SK-N-SH treated with all-trans-retinoic acid at 6 μM for 48 hours (cell line): ENCODE data around the gene SERTM2.

Experiments
- ATAC-seq: fragments of 200-7000 bp; cut with Tn5 transposase; 3 replicates; pipeline ENCODE4 v1.9.1; 2020; ENCODE audit warnings: mild to moderate bottlenecking, moderate library complexity
- ARNTL ChIP-seq: fragments of 450-650 bp; formaldehyde crosslinking; IDR thresholded peaks from 2 replicates; pipeline ENCODE4 v1.5.0; 2020; ENCODE audit warnings: low read depth, mild to moderate bottlenecking, moderate library complexity, borderline replicate concordance
- BACH2 ChIP-seq: fragments of 250-450 bp; sonication (Bioruptor Pico); IDR thresholded peaks from 2 replicates; pipeline ENCODE4 v1.9.0; 2021; ENCODE audit warnings: mild to moderate bottlenecking, borderline replicate concordance
- CSDC2 ChIP-seq: fragments of 250-450 bp; sonication (Bioruptor Pico); IDR thresholded peaks from 2 replicates; pipeline ENCODE4 v1.5.0; 2020; ENCODE audit warnings: mild to moderate bottlenecking, moderate library complexity
- ESRRG ChIP-seq: fragments of 250-450 bp; sonication (Bioruptor Pico); IDR thresholded peaks from 2 replicates; pipeline ENCODE4 v1.6.1; 2021; ENCODE audit warnings: mild to moderate bottlenecking
- GLIS3 ChIP-seq: fragments of 250-450 bp; sonication (Bioruptor Pico); IDR thresholded peaks from 2 replicates; pipeline ENCODE4 v1.5.0; 2020; ENCODE audit warnings: mild to moderate bottlenecking, moderate library complexity
- ISL1 ChIP-seq: fragments of 250-450 bp; sonication (Bioruptor Pico); IDR thresholded peaks from 2 replicates; pipeline ENCODE4 v2.1.2; 2022; ENCODE audit warnings: mild to moderate bottlenecking, moderate library complexity
- OSR1 ChIP-seq: fragments of 250-450 bp; sonication (Bioruptor Pico); IDR thresholded peaks from 2 replicates; pipeline ENCODE4 v1.8.0; 2022; ENCODE audit warnings: moderate library complexity, mild to moderate bottlenecking, inconsistent platforms
- PPARA ChIP-seq: fragments of 250-450 bp; sonication (Bioruptor Pico); IDR thresholded peaks from 2 replicates; pipeline ENCODE4 v1.5.0; 2020; ENCODE audit warnings: mild to moderate bottlenecking, borderline replicate concordance
- SNAI2 ChIP-seq: fragments of 250-450 bp; sonication (Bioruptor Pico); IDR thresholded peaks from 2 replicates; pipeline ENCODE4 v1.5.0; 2020; ENCODE audit warnings: mild to moderate bottlenecking, moderate library complexity
- TCF4 ChIP-seq: fragments of 250-450 bp; sonication (Bioruptor Pico); IDR thresholded peaks from 2 replicates; pipeline ENCODE4 v1.8.0; 2021; ENCODE audit warnings: mild to moderate bottlenecking, moderate library complexity, borderline replicate concordance
- TOX ChIP-seq: fragments of 250-450 bp; sonication (Bioruptor Pico); IDR thresholded peaks from 2 replicates; pipeline ENCODE4 v1.8.0; 2021; ENCODE audit warnings: mild to moderate bottlenecking, moderate library complexity, borderline replicate concordance
- ZC3H10 ChIP-seq: fragments of 250-450 bp; sonication (Bioruptor Pico); IDR thresholded peaks from 2 replicates; pipeline ENCODE4 v1.5.1; 2021; ENCODE audit warnings: mild to moderate bottlenecking, moderate library complexity
- ZFP3 ChIP-seq: fragments of 250-450 bp; sonication (Bioruptor Pico); IDR thresholded peaks from 2 replicates; pipeline ENCODE4 v1.5.0; 2020; ENCODE audit warnings: mild to moderate bottlenecking, moderate library complexity
- ZFP30 ChIP-seq: fragments of 450-650 bp; formaldehyde crosslinking; IDR thresholded peaks from 2 replicates; pipeline ENCODE4 v1.5.0; 2022; ENCODE audit warnings: mild to moderate bottlenecking, moderate library complexity
- ZNF565 ChIP-seq: fragments of 450-650 bp; formaldehyde crosslinking; conservative IDR thresholded peaks from 2 replicates; pipeline ENCODE4 v1.5.0; 2020; ENCODE audit warnings: low read depth, mild to moderate bottlenecking, moderate library complexity
- ZNF8 ChIP-seq: fragments of 450-650 bp; formaldehyde crosslinking; IDR thresholded peaks from 2 replicates; pipeline ENCODE4 v1.5.0; 2020; ENCODE audit warnings: mild to moderate bottlenecking, moderate library complexity
- TF ChIP-seq, protein P1 (sequence below): fragments of 250-450 bp; sonication (Bioruptor Pico); IDR thresholded peaks from 2 replicates; pipeline ENCODE4 v1.5.0; 2020; ENCODE audit warnings: mild to moderate bottlenecking, moderate library complexity
- TF ChIP-seq, protein P2 (sequence below): fragments of 250-450 bp; sonication (Bioruptor Pico); IDR thresholded peaks from 2 replicates; pipeline ENCODE4 v1.8.0; 2021; ENCODE audit warnings: low read depth, mild to moderate bottlenecking, moderate library complexity, borderline replicate concordance
- TF ChIP-seq, protein P3 (sequence below): fragments of 250-450 bp; sonication (Bioruptor Pico); IDR thresholded peaks from 2 replicates; pipeline ENCODE4 v1.5.1; 2021; ENCODE audit warnings: mild to moderate bottlenecking, moderate library complexity

The SERTM2 gene

DNA sequence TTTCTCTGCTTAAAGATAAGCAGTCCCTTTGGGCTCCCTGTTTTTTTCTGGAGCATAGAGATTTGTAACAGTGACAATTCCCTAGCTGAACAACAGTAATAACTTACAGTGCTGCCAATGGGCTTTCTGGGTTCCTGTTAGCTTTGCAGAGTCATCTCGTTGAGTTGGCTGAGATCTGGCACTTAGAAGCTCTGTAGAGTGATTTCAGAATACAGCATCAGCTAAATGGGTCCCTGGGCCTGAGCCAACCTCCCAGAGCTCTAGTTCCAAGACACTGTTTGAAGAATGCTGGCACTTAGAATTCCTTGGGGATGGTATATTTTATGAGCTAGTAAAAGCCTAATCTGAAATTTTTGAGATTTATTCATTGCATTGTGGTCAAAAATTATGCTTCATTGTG, 43.5 kb upstream of the SERTM2 start:
- TF ChIP-seq ISL1 (CRISPR knock-in tag) = peak; percentile 96
- no peak for TF ChIP-seq ARNTL (CRISPR knock-in tag)
- ATAC-seq = no peak

DNA sequence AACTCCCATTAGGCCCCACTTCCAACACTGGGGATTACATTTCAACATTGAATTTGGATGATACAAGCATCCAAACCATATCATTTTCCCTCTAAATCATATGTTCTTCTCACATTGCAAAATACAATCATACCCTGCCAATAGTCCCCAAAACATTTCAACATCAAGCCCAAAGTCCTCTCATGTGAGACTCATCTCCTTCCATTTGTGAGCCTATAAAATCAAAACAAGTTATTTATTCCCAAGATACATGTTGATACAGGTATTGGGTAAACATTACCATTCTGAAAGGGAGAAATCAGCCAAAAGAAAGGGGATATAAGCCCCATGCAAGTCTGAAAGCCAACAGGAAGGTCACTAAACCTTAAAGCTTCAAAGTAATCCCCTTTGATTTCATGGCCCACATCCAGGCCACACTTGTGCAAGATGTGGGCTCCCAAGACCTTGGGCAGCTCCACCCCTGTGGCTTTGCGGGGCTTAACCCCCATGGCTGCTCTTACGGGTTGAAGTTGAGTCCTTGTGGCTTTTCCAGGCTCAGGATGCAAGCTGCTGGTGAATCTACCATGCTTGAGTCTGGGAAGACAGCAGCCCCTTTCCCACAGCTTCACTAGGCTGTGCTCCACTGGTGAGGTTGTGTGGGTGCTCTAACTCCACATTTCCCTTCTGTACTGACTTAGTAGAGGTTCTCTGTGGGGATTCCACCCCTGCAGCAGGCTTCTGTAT, 40.6 kb upstream of the SERTM2 start:
- ATAC-seq = no peak
- TF ChIP-seq ZNF565 (CRISPR knock-in tag) = no peak
- TF ChIP-seq, protein P1, sequence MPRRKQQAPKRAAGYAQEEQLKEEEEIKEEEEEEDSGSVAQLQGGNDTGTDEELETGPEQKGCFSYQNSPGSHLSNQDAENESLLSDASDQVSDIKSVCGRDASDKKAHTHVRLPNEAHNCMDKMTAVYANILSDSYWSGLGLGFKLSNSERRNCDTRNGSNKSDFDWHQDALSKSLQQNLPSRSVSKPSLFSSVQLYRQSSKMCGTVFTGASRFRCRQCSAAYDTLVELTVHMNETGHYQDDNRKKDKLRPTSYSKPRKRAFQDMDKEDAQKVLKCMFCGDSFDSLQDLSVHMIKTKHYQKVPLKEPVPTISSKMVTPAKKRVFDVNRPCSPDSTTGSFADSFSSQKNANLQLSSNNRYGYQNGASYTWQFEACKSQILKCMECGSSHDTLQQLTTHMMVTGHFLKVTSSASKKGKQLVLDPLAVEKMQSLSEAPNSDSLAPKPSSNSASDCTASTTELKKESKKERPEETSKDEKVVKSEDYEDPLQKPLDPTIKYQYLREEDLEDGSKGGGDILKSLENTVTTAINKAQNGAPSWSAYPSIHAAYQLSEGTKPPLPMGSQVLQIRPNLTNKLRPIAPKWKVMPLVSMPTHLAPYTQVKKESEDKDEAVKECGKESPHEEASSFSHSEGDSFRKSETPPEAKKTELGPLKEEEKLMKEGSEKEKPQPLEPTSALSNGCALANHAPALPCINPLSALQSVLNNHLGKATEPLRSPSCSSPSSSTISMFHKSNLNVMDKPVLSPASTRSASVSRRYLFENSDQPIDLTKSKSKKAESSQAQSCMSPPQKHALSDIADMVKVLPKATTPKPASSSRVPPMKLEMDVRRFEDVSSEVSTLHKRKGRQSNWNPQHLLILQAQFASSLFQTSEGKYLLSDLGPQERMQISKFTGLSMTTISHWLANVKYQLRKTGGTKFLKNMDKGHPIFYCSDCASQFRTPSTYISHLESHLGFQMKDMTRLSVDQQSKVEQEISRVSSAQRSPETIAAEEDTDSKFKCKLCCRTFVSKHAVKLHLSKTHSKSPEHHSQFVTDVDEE (CRISPR knock-in tag) = no peak
- no peak for TF ChIP-seq ZNF8 (CRISPR knock-in tag)
- TF ChIP-seq GLIS3 (CRISPR knock-in tag) = no peak
- TF ChIP-seq CSDC2 (CRISPR knock-in tag) = no peak
- no peak for TF ChIP-seq TCF4 (CRISPR knock-in tag)
- TF ChIP-seq SNAI2 (CRISPR knock-in tag) = no peak
- no peak for TF ChIP-seq ARNTL (CRISPR knock-in tag)
- no peak for TF ChIP-seq TOX (CRISPR knock-in tag)
- TF ChIP-seq, protein P2, sequence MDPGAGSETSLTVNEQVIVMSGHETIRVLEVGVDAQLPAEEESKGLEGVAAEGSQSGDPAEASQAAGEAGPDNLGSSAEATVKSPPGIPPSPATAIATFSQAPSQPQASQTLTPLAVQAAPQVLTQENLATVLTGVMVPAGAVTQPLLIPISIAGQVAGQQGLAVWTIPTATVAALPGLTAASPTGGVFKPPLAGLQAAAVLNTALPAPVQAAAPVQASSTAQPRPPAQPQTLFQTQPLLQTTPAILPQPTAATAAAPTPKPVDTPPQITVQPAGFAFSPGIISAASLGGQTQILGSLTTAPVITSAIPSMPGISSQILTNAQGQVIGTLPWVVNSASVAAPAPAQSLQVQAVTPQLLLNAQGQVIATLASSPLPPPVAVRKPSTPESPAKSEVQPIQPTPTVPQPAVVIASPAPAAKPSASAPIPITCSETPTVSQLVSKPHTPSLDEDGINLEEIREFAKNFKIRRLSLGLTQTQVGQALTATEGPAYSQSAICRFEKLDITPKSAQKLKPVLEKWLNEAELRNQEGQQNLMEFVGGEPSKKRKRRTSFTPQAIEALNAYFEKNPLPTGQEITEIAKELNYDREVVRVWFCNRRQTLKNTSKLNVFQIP = no peak
- TF ChIP-seq ZC3H10 (CRISPR knock-in tag) = no peak
- no peak for TF ChIP-seq ESRRG
- no peak for TF ChIP-seq ISL1 (CRISPR knock-in tag)
- no peak for TF ChIP-seq ZFP3 (CRISPR knock-in tag)

DNA sequence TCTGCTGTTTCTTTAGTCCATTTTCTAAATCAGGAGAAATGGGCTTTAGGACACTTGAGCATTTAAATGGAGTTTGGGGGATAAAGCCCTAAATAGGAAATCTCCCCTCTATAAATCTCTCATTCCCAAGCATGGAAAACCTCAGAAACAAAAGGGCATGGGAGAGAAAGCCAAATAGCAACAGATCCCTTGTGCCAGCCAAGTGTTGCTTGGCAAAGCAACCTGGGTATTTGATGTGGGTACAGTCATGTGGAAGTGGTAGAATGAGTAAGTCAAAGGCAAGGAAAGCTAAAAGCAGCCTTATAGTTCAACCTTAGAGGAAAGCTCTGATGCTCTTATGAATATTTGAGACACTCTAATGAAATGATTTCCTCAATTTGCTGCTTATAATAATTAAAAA, 29.5 kb upstream of the SERTM2 start:
- TF ChIP-seq, protein P2 = no peak
- TF ChIP-seq SNAI2 (CRISPR knock-in tag) = no peak
- no peak for TF ChIP-seq ZNF8 (CRISPR knock-in tag)
- no peak for TF ChIP-seq TCF4 (CRISPR knock-in tag)
- no peak for TF ChIP-seq BACH2 (CRISPR knock-in tag)
- no peak for TF ChIP-seq ZFP3 (CRISPR knock-in tag)
- TF ChIP-seq, protein P1 (CRISPR knock-in tag) = no peak
- TF ChIP-seq, protein P3, sequence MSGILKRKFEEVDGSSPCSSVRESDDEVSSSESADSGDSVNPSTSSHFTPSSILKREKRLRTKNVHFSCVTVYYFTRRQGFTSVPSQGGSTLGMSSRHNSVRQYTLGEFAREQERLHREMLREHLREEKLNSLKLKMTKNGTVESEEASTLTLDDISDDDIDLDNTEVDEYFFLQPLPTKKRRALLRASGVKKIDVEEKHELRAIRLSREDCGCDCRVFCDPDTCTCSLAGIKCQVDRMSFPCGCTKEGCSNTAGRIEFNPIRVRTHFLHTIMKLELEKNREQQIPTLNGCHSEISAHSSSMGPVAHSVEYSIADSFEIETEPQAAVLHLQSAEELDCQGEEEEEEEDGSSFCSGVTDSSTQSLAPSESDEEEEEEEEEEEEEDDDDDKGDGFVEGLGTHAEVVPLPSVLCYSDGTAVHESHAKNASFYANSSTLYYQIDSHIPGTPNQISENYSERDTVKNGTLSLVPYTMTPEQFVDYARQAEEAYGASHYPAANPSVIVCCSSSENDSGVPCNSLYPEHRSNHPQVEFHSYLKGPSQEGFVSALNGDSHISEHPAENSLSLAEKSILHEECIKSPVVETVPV (CRISPR knock-in tag) = no peak
- no peak for TF ChIP-seq ISL1 (CRISPR knock-in tag)
- TF ChIP-seq ZFP30 (CRISPR knock-in tag) = no peak
- no peak for TF ChIP-seq OSR1
- TF ChIP-seq ZNF565 (CRISPR knock-in tag) = no peak
- TF ChIP-seq PPARA (CRISPR knock-in tag) = no peak
- TF ChIP-seq, all 23 proteins: peak for 0
- no peak for ATAC-seq
